Neural crest cell (in vitro differentiated cells): Measurements from ENCODE around the gene CAPN12. TPM values are rescaled to one million over a fixed set of nuclear protein-coding genes. Genes with fewer than 3 reads are reported as not detected.
A peak's percentile ranks its signal among the peaks of the same experiment; 100 is the strongest.

ENCODE experiments used
- DNase-seq: peaks from one replicate; pipeline ENCODE4 v3.0.0; 2021; ENCODE audit warnings: low read depth, mixed read lengths, low spot score
- H3K27ac Mint-ChIP-seq: one replicate; pipeline ENCODE4 v1.8.0; 2021; ENCODE audit warnings: mild to moderate bottlenecking, mixed read lengths; ENCODE audit not compliant: unreplicated experiment
- H3K27me3 Mint-ChIP-seq: 2 replicates; pipeline ENCODE4 v1.8.0; 2021; ENCODE audit warnings: low read depth, mild to moderate bottlenecking, mixed read lengths
- H3K36me3 Mint-ChIP-seq: 2 replicates; pipeline ENCODE4 v1.8.0; 2021; ENCODE audit warnings: low read depth, mild to moderate bottlenecking, mixed read lengths
- H3K4me1 Mint-ChIP-seq: 2 replicates; pipeline ENCODE4 v1.8.0; 2021; ENCODE audit warnings: mixed read lengths
- H3K4me3 Mint-ChIP-seq: one replicate; pipeline ENCODE4 v1.8.0; 2021; ENCODE audit warnings: mild to moderate bottlenecking, mixed read lengths
- H3K9me3 Mint-ChIP-seq: 2 replicates; pipeline ENCODE4 v1.8.0; 2021; ENCODE audit warnings: mixed read lengths
- total RNA-seq: library from RNA; stranded (reverse); gene quantifications from 2 replicates; pipeline ENCODE4 v1.2.1, GENCODE V29; 2021
- TF ChIP-seq, protein P1 (sequence below): fragments of 200-600 bp; sonication (generic); conservative IDR thresholded peaks from 2 replicates; pipeline ENCODE4 v1.5.0; 2021; ENCODE audit warnings: antibody characterized with exemption, mild to moderate bottlenecking

CAPN12 gene
- total RNA-seq, 1 donor from 2014 or later, result not detected

DNA sequence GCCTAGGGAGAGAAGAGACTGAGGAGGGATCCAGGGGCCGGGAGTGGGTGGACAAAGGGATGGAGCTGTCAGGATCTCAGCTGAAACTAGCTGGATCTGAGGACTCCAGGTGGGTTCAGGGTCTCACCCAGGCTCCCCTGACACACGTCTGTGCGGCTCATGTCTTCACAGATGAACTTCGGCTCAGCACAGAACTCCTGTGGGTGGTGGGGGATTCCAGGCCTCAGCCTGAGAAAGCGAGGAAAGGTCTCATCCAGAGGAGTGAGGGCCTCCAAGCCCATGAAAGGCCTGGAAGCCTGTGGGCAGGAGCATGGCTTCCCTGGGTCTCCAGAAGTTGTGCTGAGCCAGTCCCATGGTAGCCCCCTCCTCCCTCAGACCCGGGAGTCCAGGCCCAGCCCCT is 1.4 kb downstream of the CAPN12 start:
- Mint-ChIP-seq H3K27ac (no peak overlapping the region), H3K9me3 (no peaks in the 10 kb centered on the region), H3K4me3 (no peak overlapping the region), H3K4me1 (peaks cover 2% of the 10 kb centered on the region), H3K36me3 (no peaks in the 10 kb centered on the region), H3K27me3 (peaks cover 9% of the 10 kb centered on the region)
- no peak for DNase-seq
- TF ChIP-seq, protein P1, sequence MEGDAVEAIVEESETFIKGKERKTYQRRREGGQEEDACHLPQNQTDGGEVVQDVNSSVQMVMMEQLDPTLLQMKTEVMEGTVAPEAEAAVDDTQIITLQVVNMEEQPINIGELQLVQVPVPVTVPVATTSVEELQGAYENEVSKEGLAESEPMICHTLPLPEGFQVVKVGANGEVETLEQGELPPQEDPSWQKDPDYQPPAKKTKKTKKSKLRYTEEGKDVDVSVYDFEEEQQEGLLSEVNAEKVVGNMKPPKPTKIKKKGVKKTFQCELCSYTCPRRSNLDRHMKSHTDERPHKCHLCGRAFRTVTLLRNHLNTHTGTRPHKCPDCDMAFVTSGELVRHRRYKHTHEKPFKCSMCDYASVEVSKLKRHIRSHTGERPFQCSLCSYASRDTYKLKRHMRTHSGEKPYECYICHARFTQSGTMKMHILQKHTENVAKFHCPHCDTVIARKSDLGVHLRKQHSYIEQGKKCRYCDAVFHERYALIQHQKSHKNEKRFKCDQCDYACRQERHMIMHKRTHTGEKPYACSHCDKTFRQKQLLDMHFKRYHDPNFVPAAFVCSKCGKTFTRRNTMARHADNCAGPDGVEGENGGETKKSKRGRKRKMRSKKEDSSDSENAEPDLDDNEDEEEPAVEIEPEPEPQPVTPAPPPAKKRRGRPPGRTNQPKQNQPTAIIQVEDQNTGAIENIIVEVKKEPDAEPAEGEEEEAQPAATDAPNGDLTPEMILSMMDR, result no peak

DNA sequence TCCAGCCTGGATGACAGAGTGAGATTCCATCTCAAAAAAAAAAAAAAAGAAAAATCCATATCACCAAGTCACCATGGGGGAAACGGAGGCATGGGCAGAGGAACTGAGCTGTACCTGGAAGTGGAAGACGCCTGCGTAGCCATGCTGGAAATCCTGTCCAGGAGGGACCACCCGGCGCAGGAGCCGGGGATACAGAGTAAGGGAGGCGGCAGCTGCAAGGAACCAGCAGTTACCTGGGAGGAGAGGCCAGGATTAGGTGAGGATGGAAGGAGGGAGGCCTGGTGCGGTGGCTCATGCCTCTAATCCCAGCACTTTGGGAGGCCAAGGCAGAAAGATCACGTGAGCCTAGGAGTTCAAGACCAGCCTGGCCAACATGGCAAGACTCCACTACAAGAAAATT is 2.0 kb downstream of the CAPN12 start:
- DNase-seq, result no peak

DNA sequence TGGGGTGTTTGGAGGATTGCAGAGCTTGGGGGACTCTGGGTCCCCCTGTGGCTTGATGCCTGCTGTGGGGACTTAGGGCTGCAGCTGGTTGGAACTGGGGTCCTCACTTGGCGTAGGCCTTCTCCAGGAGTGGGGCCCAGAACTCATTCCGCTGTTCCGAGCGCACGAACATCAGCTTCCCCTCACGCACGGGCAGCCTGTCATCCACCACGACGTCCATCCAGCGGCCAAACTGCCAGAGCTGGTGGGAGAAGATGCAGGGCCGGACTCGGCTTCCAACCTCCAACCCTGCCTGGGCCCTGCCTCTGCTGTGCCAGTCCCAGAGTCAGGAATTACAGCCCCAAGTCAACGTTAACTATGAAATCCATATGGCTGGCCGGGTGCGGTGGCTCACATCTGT is 2.6 kb downstream of the CAPN12 start:
- TF ChIP-seq, protein P1, result no peak
- peaks cover 6% of the 10 kb centered on the region for H3K4me1 Mint-ChIP-seq
- no peaks in the 10 kb centered on the region for H3K9me3 Mint-ChIP-seq
- H3K27ac Mint-ChIP-seq, result no peak overlapping the region
- no peak overlapping the region for H3K4me3 Mint-ChIP-seq
- no peak for DNase-seq
- H3K36me3 Mint-ChIP-seq, result no peaks in the 10 kb centered on the region
- peaks cover 18% of the 10 kb centered on the region for H3K27me3 Mint-ChIP-seq

More for the DNA sequence above, 2.0 kb downstream of the CAPN12 start:
- H3K4me3 Mint-ChIP-seq, result no peak overlapping the region
- H3K27me3 Mint-ChIP-seq, result peaks cover 15% of the 10 kb centered on the region
- H3K27ac Mint-ChIP-seq, result peak overlapping the region; percentile 43
- TF ChIP-seq, protein P1, result no peak
- no peaks in the 10 kb centered on the region for H3K36me3 Mint-ChIP-seq
- peaks cover 6% of the 10 kb centered on the region for H3K4me1 Mint-ChIP-seq
- H3K9me3 Mint-ChIP-seq, result no peaks in the 10 kb centered on the region

DNA sequence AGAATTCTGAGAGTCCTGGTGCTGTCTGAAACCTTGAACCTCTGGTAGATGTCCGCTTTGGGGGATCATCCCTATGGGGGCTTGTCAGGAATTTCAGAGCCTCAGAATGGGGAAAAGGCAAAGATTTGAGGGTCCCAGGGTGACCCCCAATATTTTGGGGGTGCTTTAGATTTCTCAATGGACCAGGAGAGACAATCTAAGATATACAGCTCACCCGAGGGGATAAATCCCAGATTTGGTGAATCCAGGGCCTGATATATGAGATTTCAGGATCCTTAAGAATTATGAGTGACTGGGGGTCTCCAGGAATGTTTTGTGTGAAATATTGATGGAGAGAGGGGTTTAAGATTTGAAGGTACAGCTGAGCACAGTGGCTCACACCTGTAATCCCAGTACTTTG is 3.3 kb downstream of the CAPN12 start:
- Mint-ChIP-seq H3K9me3 (no peaks in the 10 kb centered on the region), H3K4me3 (no peak overlapping the region), H3K4me1 (peaks cover 6% of the 10 kb centered on the region), H3K27me3 (peaks cover 22% of the 10 kb centered on the region), H3K36me3 (no peaks in the 10 kb centered on the region), H3K27ac (no peak overlapping the region)
- TF ChIP-seq, protein P1, result no peak
- no peak for DNase-seq

DNA sequence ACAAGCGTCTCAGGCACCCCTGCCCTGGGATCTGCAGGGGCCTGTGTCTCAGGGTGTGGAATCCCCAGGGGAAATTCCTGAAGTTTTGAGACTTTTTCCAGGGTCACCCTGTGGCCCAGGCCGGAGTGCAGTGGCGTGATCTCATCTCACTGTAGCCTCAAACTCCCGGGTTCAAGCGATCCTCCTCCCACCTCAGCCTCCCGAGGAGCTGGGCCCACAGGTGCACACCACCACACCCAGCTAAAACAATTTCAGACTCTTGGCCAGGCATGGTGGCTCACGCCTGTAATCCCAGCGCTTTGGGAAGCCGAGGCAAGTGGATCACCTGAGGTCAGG is 4.0 kb downstream of the CAPN12 start:
- H3K36me3 Mint-ChIP-seq, result no peaks in the 10 kb centered on the region
- H3K27ac Mint-ChIP-seq, result no peak overlapping the region
- H3K4me1 Mint-ChIP-seq, result peaks cover 6% of the 10 kb centered on the region

More for the DNA sequence above, 4.0 kb downstream of the CAPN12 start:
- no peak overlapping the region for H3K4me3 Mint-ChIP-seq
- peaks cover 24% of the 10 kb centered on the region for H3K27me3 Mint-ChIP-seq
- H3K9me3 Mint-ChIP-seq, result no peaks in the 10 kb centered on the region
- TF ChIP-seq, protein P1, result no peak
- no peak for DNase-seq
